K562 (cell line): ENCODE data around the gene METTL23. TPM values are rescaled to one million over a fixed set of nuclear protein-coding genes. Genes with fewer than 3 reads are reported as not detected.

Experiments
- BHLHE40 ChIP-seq: IDR thresholded peaks from 2 replicates; pipeline ENCODE4 v1.6.1; 2011; ENCODE audit warnings: low read length, improper control_type of control experiment
- CBFB ChIP-seq: sonication (generic); formaldehyde crosslinking; IDR thresholded peaks from 2 replicates; pipeline ENCODE4 v1.4.0; 2020; ENCODE audit warnings: mild to moderate bottlenecking, missing genetic modification reagents
- FOS ChIP-seq: IDR thresholded peaks from 3 replicates; pipeline ENCODE4 v1.6.1; 2011; ENCODE audit not compliant: insufficient read length; ENCODE audit errors: extremely low read depth
- HOXB6 ChIP-seq: fragments of 250-450 bp; sonication (Bioruptor Pico); IDR thresholded peaks from 2 replicates; pipeline ENCODE4 v1.5.1; 2022; ENCODE audit warnings: mild to moderate bottlenecking, borderline replicate concordance
- MTA3 ChIP-seq: fragments of 450-650 bp; formaldehyde crosslinking; IDR thresholded peaks from 2 replicates; pipeline ENCODE4 v1.6.1; 2017; ENCODE audit warnings: mild to moderate bottlenecking, borderline replicate concordance
- PATZ1 ChIP-seq: fragments of 250-450 bp; sonication (Bioruptor Pico); IDR thresholded peaks from 2 replicates; pipeline ENCODE4 v1.5.0; 2020; ENCODE audit warnings: mild to moderate bottlenecking, borderline replicate concordance
- STAT6 ChIP-seq: sonication (generic); formaldehyde crosslinking; IDR thresholded peaks from 2 replicates; pipeline ENCODE4 v1.8.1; 2023; ENCODE audit warnings: mild to moderate bottlenecking, missing genetic modification reagents
- TAF15 ChIP-seq: fragments of 200-400 bp; formaldehyde crosslinking; IDR thresholded peaks from 2 replicates; pipeline ENCODE4 v1.6.1; 2017; ENCODE audit warnings: mild to moderate bottlenecking, low read depth, low read length, moderate library complexity
- TRIM28 ChIP-seq: fragments of 450-650 bp; IDR thresholded peaks from 2 replicates; pipeline ENCODE4 v1.6.1; 2017
- ZNF696 ChIP-seq: fragments of 250-450 bp; sonication (Bioruptor Pico); conservative IDR thresholded peaks from 2 replicates; pipeline ENCODE4 v1.4.0; 2020; ENCODE audit warnings: mild to moderate bottlenecking, moderate library complexity
- polyA plus RNA-seq, 8 experiments: library from polyadenylated mRNA; depleted of rRNA in 4 of 8; stranded (reverse) in 5 of 8; unstranded in 3 of 8; fragments of >200 nt; fragmentation: Nextera tagmentation in 2 of 8; fragmentation: Illumina TruSeq in 1 of 8; extraction: Ambion mirVana in 2 of 8; extraction: Trizol in 1 of 8; gene quantifications; 2 replicates each; pipeline versions ENCODE4 v1.2.1 to v1.2.3, GENCODE V29; 2011 to 2014; ENCODE audit warnings: inconsistent platforms in 1 of 8, missing spikeins in 1 of 8
- total RNA-seq, 7 experiments: library from RNA; depleted of rRNA in 6 of 7; stranded (reverse); fragments of >200 nt in 6 of 7; fragmentation: Illumina TruSeq in 2 of 7; extraction: Trizol in 2 of 7; gene quantifications; 2 replicates each; pipeline versions ENCODE4 v1.2.1 to v1.2.3, GENCODE V29; 2011 to 2021; ENCODE audit warnings: low replicate concordance in 1 of 7
- TF ChIP-seq, protein P1 (sequence below), 2 experiments: fragments of 450-650 bp in 1 of 2; sonication (generic) in 1 of 2; formaldehyde crosslinking in 1 of 2; IDR thresholded peaks; 2 replicates each; pipeline versions ENCODE4 v1.7.1 to v1.9.0; 2016 to 2022; ENCODE audit warnings: inconsistent platforms in 1 of 2, mild to moderate bottlenecking in 1 of 2, missing genetic modification reagents in 1 of 2

The METTL23 gene
- total and polyA plus RNA-seq, 9 of the 15 experiments (the other 6 are each of a cell fraction or from before 2014, with no cell fraction given), result 29.4 to 67.3 (median 41.6) TPM

- TF ChIP-seq FOS (peak; percentile 80), TAF15 (peak; percentile 46; the same call in 1 of the 2 replicates), ZNF696 (CRISPR knock-in tag) (no peak), CBFB (CRISPR knock-in tag) (no peak), MTA3 (peak; percentile 40; the same call in 1 of the 2 replicates), HOXB6 (no peak), STAT6 (CRISPR knock-in tag) (no peak), BHLHE40 (no peak), PATZ1 (no peak), TRIM28 (no peak)
- TF ChIP-seq, protein P1, sequence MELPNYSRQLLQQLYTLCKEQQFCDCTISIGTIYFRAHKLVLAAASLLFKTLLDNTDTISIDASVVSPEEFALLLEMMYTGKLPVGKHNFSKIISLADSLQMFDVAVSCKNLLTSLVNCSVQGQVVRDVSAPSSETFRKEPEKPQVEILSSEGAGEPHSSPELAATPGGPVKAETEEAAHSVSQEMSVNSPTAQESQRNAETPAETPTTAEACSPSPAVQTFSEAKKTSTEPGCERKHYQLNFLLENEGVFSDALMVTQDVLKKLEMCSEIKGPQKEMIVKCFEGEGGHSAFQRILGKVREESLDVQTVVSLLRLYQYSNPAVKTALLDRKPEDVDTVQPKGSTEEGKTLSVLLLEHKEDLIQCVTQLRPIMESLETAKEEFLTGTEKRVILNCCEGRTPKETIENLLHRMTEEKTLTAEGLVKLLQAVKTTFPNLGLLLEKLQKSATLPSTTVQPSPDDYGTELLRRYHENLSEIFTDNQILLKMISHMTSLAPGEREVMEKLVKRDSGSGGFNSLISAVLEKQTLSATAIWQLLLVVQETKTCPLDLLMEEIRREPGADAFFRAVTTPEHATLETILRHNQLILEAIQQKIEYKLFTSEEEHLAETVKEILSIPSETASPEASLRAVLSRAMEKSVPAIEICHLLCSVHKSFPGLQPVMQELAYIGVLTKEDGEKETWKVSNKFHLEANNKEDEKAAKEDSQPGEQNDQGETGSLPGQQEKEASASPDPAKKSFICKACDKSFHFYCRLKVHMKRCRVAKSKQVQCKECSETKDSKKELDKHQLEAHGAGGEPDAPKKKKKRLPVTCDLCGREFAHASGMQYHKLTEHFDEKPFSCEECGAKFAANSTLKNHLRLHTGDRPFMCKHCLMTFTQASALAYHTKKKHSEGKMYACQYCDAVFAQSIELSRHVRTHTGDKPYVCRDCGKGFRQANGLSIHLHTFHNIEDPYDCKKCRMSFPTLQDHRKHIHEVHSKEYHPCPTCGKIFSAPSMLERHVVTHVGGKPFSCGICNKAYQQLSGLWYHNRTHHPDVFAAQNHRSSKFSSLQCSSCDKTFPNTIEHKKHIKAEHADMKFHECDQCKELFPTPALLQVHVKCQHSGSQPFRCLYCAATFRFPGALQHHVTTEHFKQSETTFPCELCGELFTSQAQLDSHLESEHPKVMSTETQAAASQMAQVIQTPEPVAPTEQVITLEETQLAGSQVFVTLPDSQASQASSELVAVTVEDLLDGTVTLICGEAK (IDR thresholded peaks at IDR 0.05), result no peak
- TF ChIP-seq, protein P1 (CRISPR knock-in tag; IDR thresholded peaks at IDR 0.05), result no peak
Measured at GRCh38 chr17:76726231-76726775, 336 bp upstream of the METTL23 start, which contains the start of gene JMJD6 (continued).
